IMR-90 (cell line): ENCODE measurements around the gene CCDC138. TPM values are rescaled to one million over a fixed set of nuclear protein-coding genes. Genes with fewer than 3 reads are reported as not detected.

Experiments
- ATAC-seq: fragments of 200-7000 bp; cut with Tn5 transposase; 2 replicates; pipeline ENCODE4 v1.9.1; 2020; ENCODE audit warnings: low read depth, mild to moderate bottlenecking, moderate library complexity
- BruUV-seq: library from RNA; stranded (reverse); fragments of 400-500 nt; replicated peaks from 2 replicates; lab custom pipeline; 2021; lab: Mats Ljungman, UMichigan
- CTCF ChIA-PET: fragments of 300-600 bp; formaldehyde crosslinking; extraction: SDS; loops from one replicate; lab custom pipeline; 2021; ENCODE audit warnings: antibody characterized with exemption; lab: Yijun Ruan, JAX
- POLR2A ChIA-PET: fragments of 300-600 bp; sonication (Branson Sonifier 250); formaldehyde crosslinking; loops from one replicate; lab custom pipeline; 2022; ENCODE audit warnings: antibody characterized with exemption; ENCODE audit not compliant: unreplicated experiment; lab: Charles Lee
- DNase-seq: peaks from one replicate; pipeline ENCODE4 v3.0.0; 2013
- H2AFZ ChIP-seq: replicated peaks from 2 replicates; pipeline ENCODE3; 2013; ENCODE audit warnings: low read length, mild to moderate bottlenecking; ENCODE audit not compliant: poor library complexity
- H2AK5ac ChIP-seq: 2 replicates; pipeline ENCODE4 v1.6.1; 2013; ENCODE audit warnings: low read depth, low read length, inconsistent platforms
- H2AK9ac ChIP-seq: replicated peaks from 2 replicates; pipeline ENCODE3; 2013; ENCODE audit warnings: mild to moderate bottlenecking, low read depth, low read length, moderate library complexity; ENCODE audit not compliant: poor library complexity
- H2BK120ac ChIP-seq: 2 replicates; pipeline ENCODE4 v1.6.1; 2013; ENCODE audit warnings: low read depth, low read length, inconsistent platforms
- H2BK15ac ChIP-seq: 3 replicates; pipeline ENCODE4 v1.6.1; 2013; ENCODE audit warnings: low read depth, low read length, inconsistent platforms
- H2BK20ac ChIP-seq: 2 replicates; pipeline ENCODE4 v1.6.1; 2013; ENCODE audit warnings: low read depth, mild to moderate bottlenecking, inconsistent platforms, low read length, moderate library complexity
- H2BK5ac ChIP-seq: 2 replicates; pipeline ENCODE4 v1.6.1; 2013; ENCODE audit warnings: mild to moderate bottlenecking, low read depth, low read length, inconsistent platforms; ENCODE audit not compliant: poor library complexity, severe bottlenecking
- H3K14ac ChIP-seq: replicated peaks from 2 replicates; pipeline ENCODE4 v1.6.1; 2013; ENCODE audit warnings: low read depth, low read length, inconsistent platforms
- H3K18ac ChIP-seq: 2 replicates; pipeline ENCODE4 v1.6.1; 2013; ENCODE audit warnings: low read depth, low read length, control low read depth
- H3K23ac ChIP-seq: 2 replicates; pipeline ENCODE4 v1.6.1; 2013; ENCODE audit warnings: low read depth, low read length, inconsistent platforms
- H3K27ac ChIP-seq: 2 replicates; pipeline ENCODE4 v1.5.1; 2013; ENCODE audit warnings: mild to moderate bottlenecking, control low read depth, low read length; ENCODE audit not compliant: insufficient read depth
- H3K27me3 ChIP-seq: 2 replicates; pipeline ENCODE4 v1.6.1; 2013; ENCODE audit warnings: low read length; ENCODE audit not compliant: control insufficient read depth, insufficient read depth
- H3K36me3 ChIP-seq: 2 replicates; pipeline ENCODE4 v1.6.1; 2013; ENCODE audit warnings: low read length, mixed read lengths; ENCODE audit not compliant: control insufficient read depth, insufficient read depth
- H3K4ac ChIP-seq: 2 replicates; pipeline ENCODE4 v1.6.1; 2013; ENCODE audit warnings: low read depth, low read length, inconsistent platforms
- H3K4me1 ChIP-seq: 2 replicates; pipeline ENCODE4 v1.6.1; 2013; ENCODE audit warnings: low read length, mixed read lengths; ENCODE audit not compliant: control insufficient read depth, insufficient read depth
- H3K4me2 ChIP-seq: 2 replicates; pipeline ENCODE4 v1.6.1; 2013; ENCODE audit warnings: low read depth, mild to moderate bottlenecking, control low read depth, low read length, moderate library complexity
- H3K4me3 ChIP-seq: 2 replicates; pipeline ENCODE4 v1.5.1; 2013; ENCODE audit warnings: low read depth, mild to moderate bottlenecking, control low read depth, low read length, moderate library complexity; ENCODE audit not compliant: insufficient read depth
- H3K56ac ChIP-seq: 2 replicates; pipeline ENCODE4 v1.6.1; 2013; ENCODE audit warnings: low read length, inconsistent platforms; ENCODE audit not compliant: insufficient read depth; ENCODE audit errors: extremely low read depth
- H3K79me1 ChIP-seq, 2 experiments: 2 replicates each; pipeline ENCODE4 v1.6.1; 2013; ENCODE audit warnings: low read length in 2 of 2, inconsistent platforms in 1 of 2, low read depth in 1 of 2
- H3K9ac ChIP-seq: 2 replicates; pipeline ENCODE4 v1.6.1; 2013; ENCODE audit warnings: low read depth, low read length, control low read depth
- H3K9me1 ChIP-seq: 2 replicates; pipeline ENCODE4 v1.6.1; 2013; ENCODE audit warnings: low read length, inconsistent platforms; ENCODE audit not compliant: insufficient read depth
- H3K9me3 ChIP-seq: 2 replicates; pipeline ENCODE4 v1.6.1; 2013; ENCODE audit warnings: low read length; ENCODE audit not compliant: control insufficient read depth, insufficient read depth
- H4K20me1 ChIP-seq: 2 replicates; pipeline ENCODE4 v1.6.1; 2013; ENCODE audit warnings: low read length, inconsistent platforms; ENCODE audit not compliant: insufficient read depth
- H4K5ac ChIP-seq: 2 replicates; pipeline ENCODE4 v1.6.1; 2013; ENCODE audit warnings: mild to moderate bottlenecking, low read depth, low read length, control low read depth
- H4K8ac ChIP-seq, 2 experiments: 2 replicates each; pipeline ENCODE4 v1.6.1; 2013; ENCODE audit warnings: low read depth in 2 of 2, low read length in 2 of 2, control low read depth in 1 of 2, inconsistent platforms in 1 of 2
- H4K91ac ChIP-seq: 2 replicates; pipeline ENCODE4 v1.6.1; 2013; ENCODE audit warnings: low read depth, low read length, inconsistent platforms; ENCODE audit not compliant: insufficient read depth
- BHLHE40 ChIP-seq: fragments of 150-350 bp; IDR thresholded peaks from 2 replicates; pipeline ENCODE4 v1.6.1; 2016; ENCODE audit warnings: mild to moderate bottlenecking, low read depth, low read length
- CEBPB ChIP-seq: IDR thresholded peaks from 2 replicates; pipeline ENCODE4 v1.6.1; 2012; ENCODE audit warnings: low read depth, low read length, improper control_type of control experiment
- CHD1 ChIP-seq: IDR thresholded peaks from 2 replicates; pipeline ENCODE4 v1.6.1; 2012; ENCODE audit warnings: low read depth, low read length, improper control_type of control experiment
- CTCF ChIP-seq: conservative IDR thresholded peaks from 2 replicates; pipeline ENCODE4 v1.5.1; 2012; ENCODE audit warnings: mild to moderate bottlenecking, low read depth, low read length, improper control_type of control experiment
- ELK1 ChIP-seq: fragments of 150-350 bp; IDR thresholded peaks from 2 replicates; pipeline ENCODE4 v1.6.1; 2016; ENCODE audit warnings: low read depth, mild to moderate bottlenecking, low read length, moderate library complexity, borderline replicate concordance
- FOS ChIP-seq: fragments of 150-350 bp; IDR thresholded peaks from 2 replicates; pipeline ENCODE4 v1.6.1; 2016; ENCODE audit warnings: low read depth, low read length
- MAFK ChIP-seq: IDR thresholded peaks from 2 replicates; pipeline ENCODE4 v1.6.1; 2012; ENCODE audit warnings: low read depth, low read length, improper control_type of control experiment
- MAZ ChIP-seq: IDR thresholded peaks from 2 replicates; pipeline ENCODE4 v1.6.1; 2012; ENCODE audit warnings: low read depth, mild to moderate bottlenecking, low read length, improper control_type of control experiment, moderate library complexity, borderline replicate concordance
- MXI1 ChIP-seq: IDR thresholded peaks from 2 replicates; pipeline ENCODE4 v1.6.1; 2012; ENCODE audit warnings: low read depth, mild to moderate bottlenecking, low read length, moderate library complexity, borderline replicate concordance
- NFE2L2 ChIP-seq: fragments of 150-350 bp; IDR thresholded peaks from 2 replicates; pipeline ENCODE4 v1.6.1; 2016; ENCODE audit warnings: low read depth, mild to moderate bottlenecking, low read length
- POLR2A ChIP-seq: IDR thresholded peaks from 2 replicates; pipeline ENCODE4 v1.6.1; 2012; ENCODE audit warnings: mild to moderate bottlenecking, low read depth, low read length
- RAD21 ChIP-seq: IDR thresholded peaks from 2 replicates; pipeline ENCODE4 v1.6.1; 2012; ENCODE audit warnings: low read length, improper control_type of control experiment
- RCOR1 ChIP-seq: IDR thresholded peaks from 2 replicates; pipeline ENCODE4 v1.6.1; 2012; ENCODE audit warnings: mild to moderate bottlenecking, low read length, improper control_type of control experiment; ENCODE audit not compliant: insufficient replicate concordance
- RFX5 ChIP-seq: IDR thresholded peaks from 2 replicates; pipeline ENCODE4 v1.8.0; 2012; ENCODE audit warnings: low read depth, mild to moderate bottlenecking, low read length, moderate library complexity
- SMC3 ChIP-seq: fragments of 150-350 bp; IDR thresholded peaks from 2 replicates; pipeline ENCODE4 v1.6.1; 2016; ENCODE audit warnings: low read depth, mild to moderate bottlenecking, antibody characterized with exemption, low read length, moderate library complexity
- USF2 ChIP-seq: fragments of 150-350 bp; IDR thresholded peaks from 2 replicates; pipeline ENCODE4 v1.6.1; 2017; ENCODE audit warnings: mild to moderate bottlenecking, antibody characterized with exemption, low read length, low read depth
- WGBS, 2 experiments: methylation state at CpG; one replicate each; pipeline versions ENCODE4 v1.1.5 to v1.1.7; 2013; ENCODE audit warnings: missing lambda C conversion rate in 2 of 2; ENCODE audit not compliant: insufficient read length in 1 of 2; ENCODE audit errors: extremely low coverage in 2 of 2; 5-methylcytosine and 5-hydroxymethylcytosine counted together
- dilution Hi-C: fragments of 300-500 bp; cut with HindIII; formaldehyde crosslinking; loops from one replicate; pipeline ENCODE4 v1.14.3; 2018; ENCODE audit warnings: low sequenced_read_pairs; ENCODE audit not compliant: unreplicated experiment
- in situ Hi-C: fragments of 300-500 bp; cut with MboI; formaldehyde crosslinking; loops from 3 replicates; pipeline ENCODE4 v1.14.3; 2019; ENCODE audit warnings: low sequenced_read_pairs, inconsistent platforms, mixed read lengths
- intact Hi-C: fragments of 100-400 bp; cut with micrococcal nuclease; formaldehyde crosslinking; loops from 2 replicates; pipeline ENCODE4 v1.10.0; 2022
- polyA plus RNA-seq, 3 experiments: library from polyadenylated mRNA; depleted of rRNA; stranded (reverse); fragments of >200 nt; gene quantifications; 2 replicates each; pipeline ENCODE4 v1.2.3, GENCODE V29; 2012; ENCODE audit warnings: low replicate concordance in 1 of 3
- total RNA-seq: library from RNA; depleted of rRNA; stranded (reverse); fragments of >200 nt; gene quantifications from 2 replicates; pipeline ENCODE4 v1.2.3, GENCODE V29; 2012

Gene CCDC138
- total and polyA plus RNA-seq, 2 of the 4 experiments (the other 2 are of a cell fraction): 1.5 to 2.9 TPM

- H2BK15ac ChIP-seq: no peak overlapping the region
- TF ChIP-seq MXI1 (no peak), USF2 (no peak), RCOR1 (no peak), BHLHE40 (no peak), MAZ (no peak), MAFK (no peak), CHD1 (no peak), RFX5 (no peak), ELK1 (no peak), POLR2A (no peak), CTCF (no peak), CEBPB (no peak), RAD21 (no peak), FOS (no peak), NFE2L2 (no peak), SMC3 (no peak)
- ChIA-PET POLR2A (no interaction called here), CTCF (no interaction called here)
- peak overlapping the region; percentile 94 for H2AFZ ChIP-seq
- no peak overlapping the region for H4K91ac ChIP-seq
- H3K9me3 ChIP-seq: no peaks in the 10 kb centered on the region
- H2BK5ac ChIP-seq: no peak overlapping the region
- BruUV-seq: no TSS peak
- no peak overlapping the region for H2BK20ac ChIP-seq
- WGBS, 2 experiments: no CpG with 5 or more reads among the region's 6 CpGs
- H3K4me3 ChIP-seq: peak overlapping the region; percentile 94
- ATAC-seq (no peak), DNase-seq (no peak)
- H3K4ac ChIP-seq: no peak overlapping the region
- in situ Hi-C loops (no loop called here), dilution Hi-C loops (no loop called here), intact Hi-C loops (no loop called here)
- H2AK5ac ChIP-seq: no peak overlapping the region
- H3K56ac ChIP-seq: 0 out of 2 replicates have a peak overlapping the region, but pooled peaks have one; percentile 20
- H3K9me1 ChIP-seq: no peaks in the 10 kb centered on the region
- peak overlapping the region; percentile 91 for H3K4me2 ChIP-seq
- H3K18ac ChIP-seq: no peak overlapping the region
- peaks cover 3% of the 10 kb centered on the region; the same call in 1 of the 2 replicates for H3K4me1 ChIP-seq
- peaks cover 6 to 9% of the 10 kb centered on the region in 2 experiments; a peak in 3 of 4 replicates for H3K79me1 ChIP-seq
- H4K8ac ChIP-seq: peak overlapping the region; percentile 38 to 63; a peak in 1 of 4 replicates
- no peak overlapping the region for H2BK120ac ChIP-seq
- no peaks in the 10 kb centered on the region for H3K27me3 ChIP-seq
- peak overlapping the region; percentile 67; the same call in 1 of the 2 replicates for H3K23ac ChIP-seq
- no peak overlapping the region for H2AK9ac ChIP-seq
- no peak overlapping the region for H4K5ac ChIP-seq
- H3K9ac ChIP-seq: peak overlapping the region; percentile 41
- H3K36me3 ChIP-seq: peaks cover 6% of the 10 kb centered on the region
- peak overlapping the region; percentile 8 for H3K14ac ChIP-seq
- H4K20me1 ChIP-seq: peaks cover 3% of the 10 kb centered on the region; the same call in 1 of the 2 replicates
- peak overlapping the region; percentile 30; the same call in 1 of the 2 replicates for H3K27ac ChIP-seq
Observed at GRCh38 chr2:108787216-108787541, 608 bp downstream of the CCDC138 start.
